Right atrium auricular region (tissue), 2 donors: Measurements from ENCODE around the gene HDGFL3. TPM values are rescaled to one million over a fixed set of nuclear protein-coding genes. Genes with fewer than 3 reads are reported as not detected.

Experiments
- DNase-seq: peaks from one replicate; pipeline ENCODE4 v3.0.0-alpha.2; 2019; ENCODE audit warnings: low spot score
- H3K27ac ChIP-seq, 2 donors: fragments of 200-600 bp; sonication (generic); 1 replicate in 1 of 2; 2 replicates in 1 of 2; pipeline ENCODE4 v1.5.1; 2016 to 2019
- H3K27me3 ChIP-seq, 2 donors: fragments of 200-600 bp; sonication (generic); one replicate each; pipeline versions ENCODE4 v1.5.1 to v1.6.0; 2017 to 2019
- H3K36me3 ChIP-seq: fragments of 200-600 bp; sonication (generic); one replicate; pipeline ENCODE4 v1.5.1; 2016
- H3K4me1 ChIP-seq, 2 donors: fragments of 200-600 bp; sonication (generic); one replicate each; pipeline versions ENCODE4 v1.5.1 to v1.6.0; 2017 to 2019
- H3K4me3 ChIP-seq, 2 donors: fragments of 200-600 bp; sonication (generic); 1 replicate in 1 of 2; 2 replicates in 1 of 2; pipeline ENCODE4 v1.5.1; 2017 to 2019; ENCODE audit warnings: mild to moderate bottlenecking in 1 of 2, moderate library complexity in 1 of 2
- H3K9me3 ChIP-seq, 2 donors: fragments of 200-600 bp; sonication (generic); one replicate each; pipeline ENCODE4 v1.5.1; 2019
- CTCF ChIP-seq, 2 donors: fragments of 200-600 bp; sonication (generic); IDR thresholded peaks; one replicate each; pipeline ENCODE4 v1.5.1; 2019; ENCODE audit warnings: antibody characterized with exemption in 2 of 2
- total RNA-seq, 2 donors: library from RNA; depleted of rRNA; stranded (reverse); fragments of >200 nt; gene quantifications; one replicate each; pipeline ENCODE4 v1.1.0, GENCODE V29; 2016

Gene HDGFL3
- total RNA-seq, 2 donors from 2014 or later = 25.6 to 30.0 TPM

- Histone ChIP-seq H3K27ac (no peak overlapping the region), H3K36me3 (peaks cover 11% of the 10 kb centered on the region), H3K4me3 (no peak overlapping the region), H3K27me3 (no peaks in the 10 kb centered on the region), H3K4me1 (peaks cover 0 to 22% of the 10 kb centered on the region in 2 donors), H3K9me3 (no peaks in the 10 kb centered on the region)
- no peak for TF ChIP-seq CTCF (IDR thresholded peaks at IDR 0.05)
- DNase-seq = no peak
These were observed 91.6 kb downstream of the HDGFL3 start for GRCh38 chr15:83115831-83116565.

- H3K27ac ChIP-seq = no peak overlapping the region
- DNase-seq = no peak
- H3K4me3 ChIP-seq = no peak overlapping the region
- H3K36me3 ChIP-seq = peaks cover 11% of the 10 kb centered on the region
- no peak for TF ChIP-seq CTCF (IDR thresholded peaks at IDR 0.05)
- H3K4me1 ChIP-seq = peaks cover 0 to 24% of the 10 kb centered on the region in 2 donors
- no peaks in the 10 kb centered on the region for H3K9me3 ChIP-seq
- no peaks in the 10 kb centered on the region for H3K27me3 ChIP-seq
These were observed 92.2 kb downstream of the HDGFL3 start for GRCh38 chr15:83115410-83115809.

GRCh38 chr15:83114856-83115255, 92.8 kb downstream of the HDGFL3 start:
- no peak overlapping the region for H3K4me3 ChIP-seq
- no peak for TF ChIP-seq CTCF (IDR thresholded peaks at IDR 0.05)
- H3K27me3 ChIP-seq = no peaks in the 10 kb centered on the region
- no peak overlapping the region for H3K27ac ChIP-seq
- H3K36me3 ChIP-seq = peaks cover 11% of the 10 kb centered on the region
- peaks cover 0 to 30% of the 10 kb centered on the region in 2 donors for H3K4me1 ChIP-seq
- H3K9me3 ChIP-seq = no peaks in the 10 kb centered on the region
- no peak for DNase-seq

GRCh38 chr15:83113881-83114674, 93.5 kb downstream of the HDGFL3 start:
- Histone ChIP-seq H3K4me3 (no peak overlapping the region), H3K36me3 (peaks cover 11% of the 10 kb centered on the region), H3K9me3 (no peaks in the 10 kb centered on the region), H3K4me1 (peaks cover 0 to 37% of the 10 kb centered on the region in 2 donors), H3K27me3 (no peaks in the 10 kb centered on the region), H3K27ac (no peak overlapping the region)
- TF ChIP-seq CTCF (IDR thresholded peaks at IDR 0.05) = no peak
- no peak for DNase-seq

GRCh38 chr15:83112956-83113299, 94.7 kb downstream of the HDGFL3 start:
- no peaks in the 10 kb centered on the region for H3K27me3 ChIP-seq
- no peak overlapping the region for H3K27ac ChIP-seq

More at GRCh38 chr15:83112956-83113299, 94.7 kb downstream of the HDGFL3 start:
- Histone ChIP-seq H3K36me3 (peaks cover 11% of the 10 kb centered on the region), H3K4me3 (no peak overlapping the region), H3K4me1 (peaks cover 0 to 49% of the 10 kb centered on the region in 2 donors), H3K9me3 (no peaks in the 10 kb centered on the region)
- no peak for TF ChIP-seq CTCF (IDR thresholded peaks at IDR 0.05)
- DNase-seq = no peak
